ENCODE results near the gene PRRX2. TPM values are rescaled to one million over a fixed set of nuclear protein-coding genes. Genes with fewer than 3 reads are reported as not detected.

Gene PRRX2
- total RNA-seq, 2 donors from 2014 or later, result not detected

DNA sequence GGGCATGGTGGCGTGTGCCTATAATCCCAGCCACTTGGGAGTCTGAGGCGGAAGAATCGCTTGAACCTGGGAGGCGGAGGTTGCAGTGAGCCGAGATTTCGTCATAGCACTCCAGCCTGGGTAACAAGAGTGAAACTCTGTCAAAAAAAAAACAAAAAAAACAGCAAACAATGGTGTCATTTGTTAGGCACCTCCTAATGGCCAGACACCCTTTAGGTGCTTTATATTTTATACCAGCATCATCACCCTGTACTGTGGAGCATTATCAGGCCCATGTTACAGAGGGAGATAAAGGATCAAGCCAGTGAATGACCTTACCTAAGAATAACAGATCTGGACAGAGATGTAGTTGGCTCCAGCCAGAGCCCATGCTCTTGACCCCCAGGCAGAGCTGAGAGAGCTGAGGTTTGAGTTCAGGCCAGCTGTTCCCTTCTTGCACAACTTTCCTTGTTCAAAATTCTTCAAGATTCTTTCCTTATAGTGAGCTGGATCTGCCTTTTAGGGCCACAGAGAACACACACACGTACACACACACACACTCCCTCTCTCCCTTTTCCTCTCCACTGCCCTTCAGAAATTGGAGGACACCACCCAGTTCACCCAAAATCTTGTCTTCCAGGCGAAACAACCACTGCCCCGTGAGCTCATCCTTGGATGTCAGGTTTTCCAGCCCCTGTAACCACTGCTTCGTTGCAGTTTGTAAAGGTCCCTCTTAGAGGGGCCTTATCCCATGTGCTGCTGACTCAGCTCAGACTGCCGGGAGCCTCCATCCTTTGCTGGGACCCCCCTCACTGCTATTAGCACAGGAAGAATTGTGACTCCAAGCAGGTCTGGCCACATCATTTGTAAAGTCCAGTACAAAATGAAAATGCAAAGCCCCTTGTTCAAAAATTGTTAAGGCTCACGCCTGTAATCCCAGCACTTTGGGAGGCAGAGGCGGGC lies 97.8 kb downstream of the PRRX2 start:
- no peaks in the 10 kb centered on the region for H3K9me3 ChIP-seq (ENCODE audit: control insufficient read depth, low read length, poor library complexity, severe bottlenecking)
- Mint-ChIP-seq H3K27ac (peak overlapping the region; percentile 16), H3K27me3 (peaks cover 13% of the 10 kb centered on the region), H3K36me3 (ENCODE audit: low read depth) (no peaks in the 10 kb centered on the region), H3K4me1 (peaks cover under 1% of the 10 kb centered on the region), H3K4me3 (no peak overlapping the region)
- no peak for DNase-seq
- ATAC-seq, result no peak

DNA sequence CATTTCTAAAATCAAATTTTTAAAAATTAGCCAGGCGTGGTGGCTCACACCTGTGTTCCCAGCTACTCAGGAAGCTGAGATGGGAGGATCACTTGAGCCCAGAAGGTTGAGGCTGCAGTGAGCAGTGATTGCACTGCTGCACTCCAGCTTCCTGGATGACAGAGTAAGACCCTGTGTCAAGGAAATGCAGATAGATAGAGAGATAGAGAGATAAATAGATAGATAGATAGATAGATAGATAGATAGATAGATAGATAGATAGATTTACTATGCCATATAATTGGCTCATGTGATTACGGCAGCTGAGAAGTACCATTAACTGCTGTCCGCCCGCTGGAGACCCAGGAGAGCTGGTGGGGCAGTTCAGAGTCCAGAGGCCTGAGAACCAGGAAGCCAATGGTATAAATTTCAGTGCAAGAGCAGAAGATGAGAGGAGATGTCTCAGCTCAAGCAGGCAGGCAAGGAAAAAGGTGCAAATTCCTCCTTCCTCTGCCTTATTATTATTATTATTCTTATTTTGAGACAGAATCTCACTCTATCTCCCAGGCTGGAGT lies 100.4 kb downstream of the PRRX2 start:
- H3K36me3 Mint-ChIP-seq (ENCODE audit: low read depth), result no peaks in the 10 kb centered on the region
- H3K4me1 Mint-ChIP-seq, result no peaks in the 10 kb centered on the region

DNA sequence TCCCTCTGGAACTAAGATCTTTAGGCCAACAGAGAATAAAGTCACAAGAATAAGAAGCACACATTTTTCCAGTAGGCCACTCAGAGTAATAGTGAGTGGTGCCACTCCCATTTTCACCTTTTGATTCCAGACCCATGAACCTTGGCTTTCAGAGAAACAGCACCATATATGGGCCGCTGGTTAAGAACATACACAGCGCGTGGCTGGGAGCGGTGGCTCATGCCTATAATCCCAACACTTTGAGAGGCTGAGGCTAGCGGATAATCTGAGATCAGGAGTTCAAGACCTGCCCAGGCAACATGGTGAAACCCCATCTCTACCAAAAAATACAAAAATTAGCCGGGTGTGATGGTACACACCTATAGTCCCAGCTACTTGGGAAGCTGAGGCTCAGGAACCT lies 103.0 kb downstream of the PRRX2 start:
- H3K9me3 ChIP-seq (ENCODE audit: control insufficient read depth, low read length, poor library complexity, severe bottlenecking), result no peaks in the 10 kb centered on the region
- Mint-ChIP-seq H3K27me3 (peaks cover 9% of the 10 kb centered on the region), H3K27ac (no peak overlapping the region), H3K36me3 (ENCODE audit: low read depth) (no peaks in the 10 kb centered on the region), H3K4me1 (no peaks in the 10 kb centered on the region), H3K4me3 (no peak overlapping the region)
- ATAC-seq (no peak), DNase-seq (no peak)

More for the DNA sequence above, 100.4 kb downstream of the PRRX2 start:
- ATAC-seq (no peak), DNase-seq (no peak)
- Mint-ChIP-seq H3K27ac (no peak overlapping the region), H3K4me3 (no peak overlapping the region), H3K27me3 (peaks cover 7% of the 10 kb centered on the region)
- no peaks in the 10 kb centered on the region for H3K9me3 ChIP-seq (ENCODE audit: control insufficient read depth, low read length, poor library complexity, severe bottlenecking)

DNA sequence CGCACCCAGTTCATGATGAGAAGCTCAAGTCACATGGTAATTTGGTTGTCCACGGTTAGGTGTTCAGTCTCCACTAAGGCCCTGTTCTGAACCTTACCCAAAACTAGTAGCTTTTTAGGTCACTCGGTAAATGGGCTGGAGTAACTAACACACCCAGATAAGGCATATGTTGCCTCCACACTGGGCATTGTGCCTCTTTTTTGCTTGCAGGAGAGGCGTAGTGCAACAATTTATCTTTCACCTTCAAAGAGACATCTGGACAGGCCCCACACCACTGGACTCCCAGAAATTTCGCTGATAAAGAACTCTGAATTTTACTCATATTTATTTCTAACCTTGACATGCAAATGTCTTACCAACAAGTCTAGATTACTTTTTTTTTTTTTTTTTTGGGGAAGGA lies 104.2 kb downstream of the PRRX2 start:
- DNase-seq (no peak), ATAC-seq (no peak)
- Mint-ChIP-seq H3K27ac (no peak overlapping the region), H3K36me3 (ENCODE audit: low read depth) (peaks cover 3% of the 10 kb centered on the region), H3K27me3 (peaks cover 18% of the 10 kb centered on the region), H3K4me3 (no peak overlapping the region), H3K4me1 (peaks cover 3% of the 10 kb centered on the region)
- no peaks in the 10 kb centered on the region for H3K9me3 ChIP-seq (ENCODE audit: control insufficient read depth, low read length, poor library complexity, severe bottlenecking)

DNA sequence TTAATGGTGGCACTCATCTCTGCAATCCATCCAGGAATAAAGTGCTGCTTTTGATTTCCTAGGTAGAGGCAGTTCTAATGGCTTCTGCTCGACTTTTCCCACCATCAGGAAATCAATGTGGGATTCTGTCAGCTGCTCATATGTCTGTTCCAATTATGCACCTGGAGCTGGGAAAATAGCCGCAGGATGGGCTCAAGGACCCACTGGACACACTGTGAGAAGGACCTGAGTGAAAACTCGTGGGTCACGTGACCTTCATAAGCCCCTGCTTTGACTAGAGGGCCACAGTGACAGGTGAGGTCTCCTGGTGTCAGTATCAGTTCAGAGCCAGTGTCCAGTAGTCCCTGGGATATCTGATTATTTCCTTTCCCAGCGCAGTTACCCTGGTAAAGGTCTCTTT lies 105.3 kb downstream of the PRRX2 start:
- DNase-seq (no peak), ATAC-seq (no peak)
- Mint-ChIP-seq H3K4me1 (peaks cover 3% of the 10 kb centered on the region), H3K27me3 (peaks cover 18% of the 10 kb centered on the region), H3K27ac (no peak overlapping the region), H3K36me3 (ENCODE audit: low read depth) (peaks cover 3% of the 10 kb centered on the region), H3K4me3 (no peak overlapping the region)
- no peaks in the 10 kb centered on the region for H3K9me3 ChIP-seq (ENCODE audit: control insufficient read depth, low read length, poor library complexity, severe bottlenecking)

Other genes starting within 250 kb of the PRRX2 start
- not detected for gene C9orf50, start 44.5 kb upstream of the PRRX2 start, total RNA-seq
- gene NTMT1, start 39.5 kb upstream of the PRRX2 start, total RNA-seq, result 10 to 100 TPM; 27.0 to 27.8 TPM
- 10 to 100 TPM; 21.9 to 28.7 TPM for gene ASB6, start 23.5 kb upstream of the PRRX2 start, total RNA-seq
- under 1 TPM in 1 of 2 donors, not detected in 1; 0.15 TPM for gene PTGES, start 87.4 kb downstream of the PRRX2 start, total RNA-seq
- 10 to 100 TPM; 13.2 to 18.7 TPM for gene TOR1B, start 137.5 kb downstream of the PRRX2 start, total RNA-seq
- gene TOR1A, start 158.5 kb downstream of the PRRX2 start, total RNA-seq, result 10 to 100 TPM; 16.7 to 17.2 TPM
- 100 to 1,000 TPM in 1 of 2 donors, 10 to 100 TPM in 1; 96.2 to 111 TPM for gene C9orf78, start 169.6 kb downstream of the PRRX2 start, total RNA-seq
- 10 to 100 TPM; 80.7 to 90.0 TPM for gene USP20, start 169.8 kb downstream of the PRRX2 start, total RNA-seq